ENCODE measurements around the gene DVL2.

Gene DVL2

GRCh38 chr17:7234083-7234951, at the start of gene DVL2:
Gene DVL2, minus strand, starts transcription at chr17:7234517. Its CDS starts 255 bp downstream, at chr17:7234262.
- in situ Hi-C loops (cut with MboI; ENCODE audit: low sequenced_read_pairs), result no loop called here

DNA sequence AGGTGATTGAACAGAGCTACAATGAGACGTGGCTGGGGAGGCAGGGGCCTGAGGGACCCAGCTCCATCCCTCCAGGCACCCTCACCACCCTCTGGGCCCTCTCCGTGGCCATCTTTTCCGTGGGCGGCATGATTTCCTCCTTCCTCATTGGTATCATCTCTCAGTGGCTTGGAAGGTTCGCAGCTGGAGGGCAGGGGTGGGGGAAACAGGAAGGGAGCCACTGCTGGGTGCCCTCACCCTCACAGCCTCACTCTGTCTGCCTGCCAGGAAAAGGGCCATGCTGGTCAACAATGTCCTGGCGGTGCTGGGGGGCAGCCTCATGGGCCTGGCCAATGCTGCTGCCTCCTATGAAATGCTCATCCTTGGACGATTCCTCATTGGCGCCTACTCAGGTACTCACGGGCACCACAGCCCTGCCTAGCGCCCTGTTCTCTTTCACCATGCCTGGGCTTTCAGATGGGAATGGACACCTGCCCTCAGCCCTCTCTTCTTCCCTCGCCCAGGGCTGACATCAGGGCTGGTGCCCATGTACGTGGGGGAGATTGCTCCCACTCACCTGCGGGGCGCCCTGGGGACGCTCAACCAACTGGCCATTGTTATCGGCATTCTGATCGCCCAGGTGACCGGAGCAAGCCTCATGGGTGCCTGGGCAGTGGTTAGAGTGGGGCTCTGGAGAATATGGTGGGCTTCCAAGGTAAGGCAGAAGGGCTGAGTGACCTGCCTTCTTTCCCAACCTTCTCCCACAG, 49.3 kb upstream of the DVL2 start:
- in situ Hi-C loops (cut with MboI; ENCODE audit: low sequenced_read_pairs), result no loop called here

DNA sequence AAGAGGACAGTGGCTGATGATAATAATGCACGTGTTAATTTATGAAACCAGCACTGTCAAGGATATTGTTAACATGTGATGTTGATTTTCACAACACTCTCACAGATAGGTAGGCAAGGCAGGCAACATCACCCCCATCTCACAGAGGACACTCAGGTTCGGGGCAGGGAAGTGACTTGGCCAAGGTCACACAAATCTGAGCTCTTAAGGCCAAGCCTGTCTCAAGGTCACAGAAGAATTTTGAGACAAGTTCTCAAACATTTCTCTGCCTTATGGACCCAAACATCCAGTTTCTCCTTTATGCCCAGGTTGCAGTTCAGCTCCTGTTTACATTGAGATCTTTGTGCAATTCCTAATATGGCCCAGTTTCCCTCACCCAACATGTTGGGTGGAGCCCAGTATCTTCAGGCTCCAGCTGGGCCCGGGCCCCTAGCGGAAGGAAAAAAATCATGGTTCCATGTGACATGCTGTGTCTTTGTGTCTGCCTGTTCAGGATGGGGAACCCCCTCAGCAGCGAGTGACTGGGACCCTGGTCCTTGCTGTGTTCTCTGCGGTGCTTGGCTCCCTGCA, 48.5 kb upstream of the DVL2 start:
- in situ Hi-C loops (cut with MboI; ENCODE audit: low sequenced_read_pairs), result no loop called here

- in situ Hi-C loops (cut with MboI; ENCODE audit: low sequenced_read_pairs), result no loop called here
Measured at GRCh38 chr17:7281953-7282751, 47.8 kb upstream of the DVL2 start.

GRCh38 chr17:7281074-7281952, 47.0 kb upstream of the DVL2 start, which contains the start of gene SLC2A4:
Gene SLC2A4, plus strand, starts transcription at chr17:7281718. Its CDS starts 217 bp downstream, at chr17:7281935.
- in situ Hi-C loops (cut with MboI; ENCODE audit: low sequenced_read_pairs), result no loop called here

DNA sequence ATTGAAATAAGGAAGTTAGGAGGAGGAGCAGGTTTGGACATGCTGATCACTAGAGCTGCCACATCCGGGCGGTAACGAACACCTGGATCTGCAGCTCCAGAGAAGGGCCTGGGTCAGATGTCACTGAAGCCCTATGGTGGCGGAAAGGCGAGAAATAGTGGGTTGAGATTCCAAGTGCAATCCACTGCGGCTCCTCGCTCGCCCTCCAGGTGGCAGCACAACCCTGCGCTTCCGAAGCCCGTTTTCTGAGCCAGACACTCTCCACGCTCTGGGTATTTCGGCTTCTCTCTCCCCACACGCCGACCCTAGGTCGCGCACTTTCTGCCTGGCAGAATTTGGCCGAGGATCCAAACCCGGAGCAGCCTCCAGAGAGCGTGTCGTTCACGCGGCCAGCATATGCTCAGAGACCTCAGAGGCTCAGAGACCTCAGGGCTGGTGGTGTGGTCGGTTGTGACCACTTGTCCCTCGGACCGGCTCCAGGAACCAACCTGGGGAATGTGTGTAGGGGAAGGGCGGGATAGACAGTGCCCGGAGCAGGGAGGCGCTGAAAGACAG, 46.3 kb upstream of the DVL2 start:
- in situ Hi-C loops (cut with MboI; ENCODE audit: low sequenced_read_pairs), result no loop called here

- in situ Hi-C loops (cut with MboI; ENCODE audit: low sequenced_read_pairs), result no loop called here
Measured at GRCh38 chr17:7279448-7279847, 45.1 kb upstream of the DVL2 start.

DNA sequence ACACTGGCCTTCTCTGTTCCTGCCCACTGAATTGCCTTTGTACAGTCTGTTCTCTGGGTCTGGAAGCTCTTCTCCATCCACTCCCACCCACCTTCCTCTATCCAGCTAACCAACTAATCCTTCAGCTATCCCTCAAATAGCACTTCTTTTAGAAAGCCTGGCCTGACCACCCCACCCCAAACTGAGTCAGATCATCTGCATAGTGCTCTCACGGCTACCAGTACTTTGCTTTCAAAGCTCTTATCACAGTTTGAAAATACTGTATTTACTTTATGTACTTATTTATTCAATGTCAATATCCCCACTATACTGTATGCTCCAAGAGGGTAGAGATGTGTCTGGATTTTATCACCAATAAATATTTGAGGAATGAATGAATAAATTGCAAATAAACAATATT, 32.5 kb upstream of the DVL2 start:
- in situ Hi-C loops (cut with MboI; ENCODE audit: low sequenced_read_pairs), result no loop called here

DNA sequence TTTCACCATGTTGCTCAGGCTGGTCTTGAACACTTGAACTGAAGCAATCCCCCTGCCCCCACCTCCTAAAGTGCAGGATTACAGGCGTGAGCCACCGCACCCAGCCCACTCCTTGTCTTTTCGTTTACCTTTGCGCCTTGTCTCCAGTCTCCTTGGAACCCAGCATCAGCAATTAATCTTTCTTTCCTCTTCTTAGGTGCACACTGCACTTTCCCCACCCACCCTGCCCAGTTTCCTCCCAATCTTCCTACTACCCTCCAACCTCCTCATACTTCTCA, 29.4 kb upstream of the DVL2 start:
- in situ Hi-C loops (cut with MboI; ENCODE audit: low sequenced_read_pairs), result no loop called here

DNA sequence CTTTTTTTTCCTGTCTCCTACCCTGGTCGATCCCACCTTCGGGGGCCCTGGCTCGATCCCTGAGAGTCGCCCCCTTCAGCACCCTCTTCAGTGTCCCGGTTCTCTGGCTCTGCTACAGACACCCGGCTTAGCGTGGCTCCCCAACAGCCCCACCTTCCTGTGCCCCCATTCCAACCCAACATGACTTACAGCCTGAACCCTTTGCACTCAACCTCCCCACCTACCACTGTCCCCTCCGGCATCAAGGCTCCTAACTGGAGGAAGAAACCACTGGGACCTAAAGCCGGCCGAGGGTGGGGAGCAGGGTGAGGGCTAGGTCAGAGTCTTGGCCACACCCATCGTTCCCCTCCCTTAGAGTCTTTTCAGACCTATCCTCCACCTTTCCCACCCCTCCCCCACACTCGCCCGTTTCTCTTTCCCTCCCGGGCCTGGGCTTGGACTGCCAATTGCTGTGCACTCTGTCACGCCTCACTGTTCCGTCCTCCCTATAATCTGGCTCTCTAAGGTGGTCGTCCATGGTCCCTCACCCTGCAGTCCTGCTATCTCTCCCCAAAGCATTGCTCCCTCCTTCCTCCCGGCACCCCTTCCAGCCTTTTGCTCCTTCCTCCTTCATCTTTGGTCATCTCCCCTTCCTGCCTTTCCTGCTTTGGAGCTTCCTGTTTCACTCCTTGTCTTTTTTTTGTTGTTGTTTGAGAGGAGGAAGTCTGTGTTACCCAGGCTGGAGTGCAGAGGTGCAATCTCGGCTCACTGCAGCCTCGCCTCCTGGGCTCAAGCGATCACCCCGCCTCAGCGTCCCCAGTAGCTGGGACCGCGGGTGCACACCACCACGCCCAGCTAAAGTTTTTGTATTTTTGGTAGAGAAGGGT, 28.9 kb upstream of the DVL2 start:
- in situ Hi-C loops (cut with MboI; ENCODE audit: low sequenced_read_pairs), result no loop called here

GRCh38 chr17:7262192-7262934, 28.0 kb upstream of the DVL2 start, which contains the start of gene CLDN7:
Gene CLDN7, minus strand, starts transcription at chr17:7262478. Its CDS starts 435 bp downstream, at chr17:7262043.
- in situ Hi-C loops (cut with MboI; ENCODE audit: low sequenced_read_pairs), result no loop called here

- in situ Hi-C loops (cut with MboI; ENCODE audit: low sequenced_read_pairs), result no loop called here
Measured at GRCh38 chr17:7261379-7262191, 27.3 kb upstream of the DVL2 start.

DNA sequence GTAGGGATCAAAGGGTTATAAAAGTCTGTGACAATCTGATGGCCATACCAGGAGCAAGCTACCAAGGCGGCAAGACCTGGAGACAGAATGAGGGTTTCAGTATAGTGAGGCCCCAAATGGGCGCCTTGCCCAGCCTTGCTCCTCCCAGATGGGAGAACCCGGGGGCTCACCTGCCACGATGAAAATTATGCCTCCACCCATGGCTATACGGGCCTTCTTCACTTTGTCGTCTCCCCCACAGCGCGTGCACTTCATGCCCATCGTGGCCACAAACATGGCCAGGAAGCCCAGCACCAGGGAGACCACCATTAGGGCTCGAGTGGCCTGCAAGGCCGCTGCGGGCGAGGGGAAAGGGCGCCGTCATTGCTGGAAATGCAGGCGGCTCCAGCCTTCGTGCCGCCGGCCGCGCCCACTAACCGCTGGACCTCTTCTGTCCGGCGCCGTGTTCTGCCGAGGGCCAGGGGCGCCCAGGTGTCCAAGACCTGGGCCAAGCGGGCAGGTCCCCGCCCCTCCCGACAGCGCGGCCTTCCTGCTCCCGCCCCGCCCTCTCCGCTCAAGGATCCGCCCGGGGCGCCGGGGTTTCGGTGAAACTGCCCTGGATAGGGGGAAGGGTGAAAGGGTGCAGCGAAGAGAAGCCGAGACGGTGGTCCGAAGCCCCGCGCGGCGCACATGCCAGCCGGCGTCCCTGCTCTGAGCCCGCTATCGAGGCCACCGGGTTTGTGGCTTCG, 26.5 kb upstream of the DVL2 start:
- in situ Hi-C loops (cut with MboI; ENCODE audit: low sequenced_read_pairs), result no loop called here

DNA sequence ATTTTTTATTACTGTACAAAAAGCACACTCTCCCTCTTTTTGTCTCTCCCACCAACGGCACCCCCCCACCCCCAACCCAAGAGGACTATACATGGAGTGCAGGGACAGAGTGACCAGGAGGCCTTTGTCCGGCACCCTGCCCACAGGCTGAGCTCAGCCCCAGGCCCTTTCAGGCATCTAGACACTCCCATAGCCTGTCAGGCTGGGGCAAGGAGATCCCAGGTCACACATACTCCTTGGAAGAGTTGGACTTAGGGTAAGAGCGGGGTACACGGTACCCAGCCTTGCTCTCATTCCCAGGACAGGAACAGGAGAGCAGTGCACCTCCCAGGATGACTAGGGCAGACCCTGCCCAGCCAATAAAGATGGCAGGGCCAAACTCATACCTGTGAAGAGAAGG, 25.8 kb upstream of the DVL2 start:
- in situ Hi-C loops (cut with MboI; ENCODE audit: low sequenced_read_pairs), result no loop called here

DNA sequence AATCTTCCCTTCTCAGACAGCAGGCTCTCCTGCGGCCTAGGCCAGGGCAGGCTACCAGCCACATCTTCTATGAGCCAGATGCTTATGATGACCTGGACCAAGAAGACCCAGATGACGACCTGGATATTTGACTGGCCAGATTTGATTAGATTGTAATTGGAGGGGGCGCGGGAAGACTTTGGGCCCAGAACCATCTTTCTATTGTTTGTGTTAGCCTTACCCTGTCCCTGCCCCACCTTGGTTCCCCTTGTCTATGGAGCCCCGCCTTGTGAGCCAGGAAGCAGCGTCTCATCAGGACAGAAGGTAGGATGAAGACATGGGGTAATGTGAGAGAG, 25.2 kb upstream of the DVL2 start:
- in situ Hi-C loops (cut with MboI; ENCODE audit: low sequenced_read_pairs), result no loop called here

GRCh38 chr17:7258731-7259554, 24.6 kb upstream of the DVL2 start:
- in situ Hi-C loops (cut with MboI; ENCODE audit: low sequenced_read_pairs), result no loop called here
